ENCODE results near the gene FGF21.

The FGF21 gene

DNA sequence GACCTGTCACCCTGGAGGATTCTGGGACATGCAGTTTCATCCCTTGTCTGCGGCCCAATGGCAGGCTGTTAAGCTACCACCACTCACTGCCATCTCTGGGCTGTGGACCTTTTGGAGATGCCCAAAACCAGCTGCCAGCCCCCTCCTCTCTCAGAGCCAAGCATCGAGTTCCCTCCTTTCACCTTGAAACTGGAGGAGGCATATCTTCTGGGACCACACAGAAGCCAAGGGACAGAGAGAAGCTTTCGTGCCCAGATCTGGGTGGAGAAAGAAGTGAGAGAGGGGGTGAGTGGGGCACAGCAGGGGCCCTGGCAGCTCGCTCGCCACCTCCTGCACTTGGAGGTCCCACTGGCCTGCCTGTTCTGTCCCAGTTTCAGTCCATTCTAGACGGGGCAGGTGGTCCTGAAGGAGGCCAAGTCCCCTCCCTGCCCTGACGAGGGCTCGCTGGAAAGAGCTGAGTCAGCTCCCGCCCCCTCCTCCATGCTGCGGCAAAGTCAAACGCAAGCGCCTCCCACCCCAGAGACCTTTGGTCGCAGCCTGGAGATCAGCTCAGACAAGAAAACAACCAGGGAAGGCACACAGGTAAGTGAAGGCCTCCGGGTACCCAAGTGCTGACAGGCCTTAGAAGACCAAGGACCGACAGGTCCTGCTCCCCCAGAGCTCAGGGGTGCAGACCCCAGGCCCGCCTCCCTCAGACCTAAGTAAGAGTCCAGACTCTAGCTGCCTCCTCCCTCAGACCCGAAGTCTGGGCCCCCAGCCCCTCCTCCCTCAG lies 51.7 kb downstream of the FGF21 start:
- peaks cover 16% of the 10 kb centered on the region for H3K79me2 ChIP-seq (ENCODE audit: insufficient read depth, low read length)
- TF ChIP-seq, protein P1, sequence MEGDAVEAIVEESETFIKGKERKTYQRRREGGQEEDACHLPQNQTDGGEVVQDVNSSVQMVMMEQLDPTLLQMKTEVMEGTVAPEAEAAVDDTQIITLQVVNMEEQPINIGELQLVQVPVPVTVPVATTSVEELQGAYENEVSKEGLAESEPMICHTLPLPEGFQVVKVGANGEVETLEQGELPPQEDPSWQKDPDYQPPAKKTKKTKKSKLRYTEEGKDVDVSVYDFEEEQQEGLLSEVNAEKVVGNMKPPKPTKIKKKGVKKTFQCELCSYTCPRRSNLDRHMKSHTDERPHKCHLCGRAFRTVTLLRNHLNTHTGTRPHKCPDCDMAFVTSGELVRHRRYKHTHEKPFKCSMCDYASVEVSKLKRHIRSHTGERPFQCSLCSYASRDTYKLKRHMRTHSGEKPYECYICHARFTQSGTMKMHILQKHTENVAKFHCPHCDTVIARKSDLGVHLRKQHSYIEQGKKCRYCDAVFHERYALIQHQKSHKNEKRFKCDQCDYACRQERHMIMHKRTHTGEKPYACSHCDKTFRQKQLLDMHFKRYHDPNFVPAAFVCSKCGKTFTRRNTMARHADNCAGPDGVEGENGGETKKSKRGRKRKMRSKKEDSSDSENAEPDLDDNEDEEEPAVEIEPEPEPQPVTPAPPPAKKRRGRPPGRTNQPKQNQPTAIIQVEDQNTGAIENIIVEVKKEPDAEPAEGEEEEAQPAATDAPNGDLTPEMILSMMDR (IDR thresholded peaks at IDR 0.05; ENCODE audit: insufficient read depth, low read length, poor library complexity, severe bottlenecking): no peak
- no peak for TF ChIP-seq EZH2phosphoT487 (conservative IDR thresholded peaks at IDR 0.05; ENCODE audit: low read length)
- no peak overlapping the region for H3K4me3 ChIP-seq (ENCODE audit: insufficient read depth, low read length, poor library complexity, severe bottlenecking)
- no peaks in the 10 kb centered on the region for H4K20me1 ChIP-seq (ENCODE audit: low read depth, low read length)
- H3K36me3 ChIP-seq (ENCODE audit: low read length): no peaks in the 10 kb centered on the region
- H3K9me2 ChIP-seq (replicated peaks; ENCODE audit: insufficient read depth, low read length): no peaks in the 10 kb centered on the region
- no peak overlapping the region for H3K9ac ChIP-seq (ENCODE audit: low read length)
- H2AFZ ChIP-seq (ENCODE audit: low read depth, low read length, severe bottlenecking): no peak overlapping the region
- no peaks in the 10 kb centered on the region for H3K9me3 ChIP-seq (ENCODE audit: insufficient read depth, low read length)
- no peak overlapping the region for H3K27ac ChIP-seq (ENCODE audit: low read depth, low read length)
- no peaks in the 10 kb centered on the region for H3K27me3 ChIP-seq (ENCODE audit: low read length)
- H3F3A ChIP-seq (ENCODE audit: insufficient read depth): peaks cover 12% of the 10 kb centered on the region
- H3K4me2 ChIP-seq (ENCODE audit: low read depth, low read length, poor library complexity, severe bottlenecking): no peak overlapping the region

DNA sequence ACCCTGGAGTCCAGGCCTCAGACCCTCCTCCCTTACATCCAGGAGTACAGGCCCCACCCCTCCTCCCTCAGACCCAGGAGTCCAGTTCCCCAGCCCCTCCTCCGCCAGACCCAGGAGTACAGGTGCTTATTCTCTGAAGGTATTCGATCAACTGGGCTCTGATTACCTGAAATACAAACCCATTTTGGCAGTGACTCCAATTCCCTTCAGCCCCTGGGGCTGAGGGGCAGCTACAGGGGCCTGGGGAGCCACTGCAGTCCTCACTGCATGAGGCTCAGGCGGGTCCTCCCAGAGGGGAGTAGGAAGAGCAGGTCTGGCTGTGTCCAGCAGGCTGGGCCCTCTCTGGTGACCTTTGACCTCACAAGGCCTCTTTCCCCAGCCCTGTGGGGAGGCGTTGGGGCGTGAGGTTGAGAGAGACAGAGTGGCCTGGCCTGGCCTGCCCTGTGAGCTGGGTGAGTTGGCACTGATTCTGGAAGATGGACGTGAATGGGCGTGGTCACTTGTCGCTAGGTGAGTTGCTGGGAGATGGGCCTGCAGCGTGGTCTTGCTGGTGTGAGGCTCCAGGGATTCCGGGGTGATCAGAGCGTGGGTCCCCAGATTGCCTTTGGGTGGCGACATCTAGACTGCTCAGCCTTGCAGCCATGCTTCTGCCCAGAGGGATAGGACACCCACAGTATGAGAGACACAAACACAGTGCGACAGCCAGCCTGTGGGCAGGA lies 52.4 kb downstream of the FGF21 start:
- no peaks in the 10 kb centered on the region for H4K20me1 ChIP-seq (ENCODE audit: low read depth, low read length)
- no peaks in the 10 kb centered on the region for H3K9me2 ChIP-seq (replicated peaks; ENCODE audit: insufficient read depth, low read length)
- H3K27me3 ChIP-seq (ENCODE audit: low read length): no peaks in the 10 kb centered on the region
- H3K4me3 ChIP-seq (ENCODE audit: insufficient read depth, low read length, poor library complexity, severe bottlenecking): no peak overlapping the region
- H3K9ac ChIP-seq (ENCODE audit: low read length): no peak overlapping the region
- H3K27ac ChIP-seq (ENCODE audit: low read depth, low read length): no peak overlapping the region
- peaks cover 16% of the 10 kb centered on the region for H3K79me2 ChIP-seq (ENCODE audit: insufficient read depth, low read length)
- TF ChIP-seq, protein P1 (IDR thresholded peaks at IDR 0.05; ENCODE audit: insufficient read depth, low read length, poor library complexity, severe bottlenecking): no peak
- TF ChIP-seq EZH2phosphoT487 (conservative IDR thresholded peaks at IDR 0.05; ENCODE audit: low read length): no peak
- no peak overlapping the region for H2AFZ ChIP-seq (ENCODE audit: low read depth, low read length, severe bottlenecking)
- H3K9me3 ChIP-seq (ENCODE audit: insufficient read depth, low read length): no peaks in the 10 kb centered on the region
- peaks cover 17% of the 10 kb centered on the region for H3F3A ChIP-seq (ENCODE audit: insufficient read depth)
- no peaks in the 10 kb centered on the region for H3K36me3 ChIP-seq (ENCODE audit: low read length)
- no peak overlapping the region for H3K4me2 ChIP-seq (ENCODE audit: low read depth, low read length, poor library complexity, severe bottlenecking)
